Measurements from ENCODE around the gene ARHGAP8. TPM values are rescaled to one million over a fixed set of nuclear protein-coding genes. Genes with fewer than 3 reads are reported as not detected.
"Not testable (repeated sequence)": the region's sequence is repeated elsewhere in the genome, so short reads cannot be mapped to it uniquely, and the experiment has no call there.

Gene ARHGAP8
- polyA plus RNA-seq, 1 donor from 2014 or later, result 3.0 TPM

DNA sequence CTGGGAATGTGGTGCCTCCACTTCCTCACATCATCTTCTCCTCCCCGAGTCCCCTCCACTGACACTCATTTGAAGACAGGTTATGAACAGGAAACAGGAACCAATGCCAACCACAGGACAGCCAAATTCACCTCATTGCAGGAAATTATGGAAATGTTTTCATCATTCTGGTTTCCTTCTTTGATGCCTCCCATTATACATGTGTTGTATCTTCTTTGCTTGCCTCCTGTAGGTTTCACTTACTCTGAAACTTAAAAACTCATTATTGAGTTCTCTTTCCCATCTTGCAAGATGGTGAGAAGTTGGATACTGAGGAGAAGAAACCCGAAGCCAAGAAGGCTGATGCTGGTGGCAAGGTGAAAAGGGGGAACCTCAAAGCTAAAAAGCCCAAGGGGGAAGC lies 148.9 kb downstream of the ARHGAP8 start:
- Histone ChIP-seq H3K27ac (ENCODE audit: low read length) (no peak overlapping the region), H2AFZ (ENCODE audit: low read depth, low read length) (no peak overlapping the region), H3K9me3 (ENCODE audit: low read length) (peaks cover 6% of the 10 kb centered on the region), H3F3A (ENCODE audit: insufficient read depth, low read length, poor library complexity, severe bottlenecking) (no peaks in the 10 kb centered on the region), H3K9me2 (ENCODE audit: insufficient read depth, low read length) (no peaks in the 10 kb centered on the region), H3K36me3 (ENCODE audit: insufficient read depth, low read length) (no peaks in the 10 kb centered on the region), H3K79me2 (replicated peaks; ENCODE audit: insufficient read depth, low read length) (no peaks in the 10 kb centered on the region), H3K9ac (ENCODE audit: low read length) (no peak overlapping the region), H3K4me3 (ENCODE audit: low read length) (no peak overlapping the region), H3K4me2 (ENCODE audit: low read length) (no peak overlapping the region), H3K27me3 (ENCODE audit: insufficient read depth, low read depth, low read length) (no peaks in the 10 kb centered on the region), H4K20me1 (ENCODE audit: insufficient read depth) (no peaks in the 10 kb centered on the region)
- TF ChIP-seq TAF1 (IDR thresholded peaks at IDR 0.05; ENCODE audit: low read depth), result no peak
- TF ChIP-seq, protein P1, sequence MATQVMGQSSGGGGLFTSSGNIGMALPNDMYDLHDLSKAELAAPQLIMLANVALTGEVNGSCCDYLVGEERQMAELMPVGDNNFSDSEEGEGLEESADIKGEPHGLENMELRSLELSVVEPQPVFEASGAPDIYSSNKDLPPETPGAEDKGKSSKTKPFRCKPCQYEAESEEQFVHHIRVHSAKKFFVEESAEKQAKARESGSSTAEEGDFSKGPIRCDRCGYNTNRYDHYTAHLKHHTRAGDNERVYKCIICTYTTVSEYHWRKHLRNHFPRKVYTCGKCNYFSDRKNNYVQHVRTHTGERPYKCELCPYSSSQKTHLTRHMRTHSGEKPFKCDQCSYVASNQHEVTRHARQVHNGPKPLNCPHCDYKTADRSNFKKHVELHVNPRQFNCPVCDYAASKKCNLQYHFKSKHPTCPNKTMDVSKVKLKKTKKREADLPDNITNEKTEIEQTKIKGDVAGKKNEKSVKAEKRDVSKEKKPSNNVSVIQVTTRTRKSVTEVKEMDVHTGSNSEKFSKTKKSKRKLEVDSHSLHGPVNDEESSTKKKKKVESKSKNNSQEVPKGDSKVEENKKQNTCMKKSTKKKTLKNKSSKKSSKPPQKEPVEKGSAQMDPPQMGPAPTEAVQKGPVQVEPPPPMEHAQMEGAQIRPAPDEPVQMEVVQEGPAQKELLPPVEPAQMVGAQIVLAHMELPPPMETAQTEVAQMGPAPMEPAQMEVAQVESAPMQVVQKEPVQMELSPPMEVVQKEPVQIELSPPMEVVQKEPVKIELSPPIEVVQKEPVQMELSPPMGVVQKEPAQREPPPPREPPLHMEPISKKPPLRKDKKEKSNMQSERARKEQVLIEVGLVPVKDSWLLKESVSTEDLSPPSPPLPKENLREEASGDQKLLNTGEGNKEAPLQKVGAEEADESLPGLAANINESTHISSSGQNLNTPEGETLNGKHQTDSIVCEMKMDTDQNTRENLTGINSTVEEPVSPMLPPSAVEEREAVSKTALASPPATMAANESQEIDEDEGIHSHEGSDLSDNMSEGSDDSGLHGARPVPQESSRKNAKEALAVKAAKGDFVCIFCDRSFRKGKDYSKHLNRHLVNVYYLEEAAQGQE (IDR thresholded peaks at IDR 0.05; ENCODE audit: borderline replicate concordance), result no peak
- TF ChIP-seq RAD21 (conservative IDR thresholded peaks at IDR 0.05), result no peak
- TF ChIP-seq SMC3 (conservative IDR thresholded peaks at IDR 0.05; ENCODE audit: poor library complexity), result no peak
- TF ChIP-seq EZH2 (IDR thresholded peaks at IDR 0.05; ENCODE audit: borderline replicate concordance, insufficient read depth, low read length, poor library complexity, severe bottlenecking), result no peak
- TF ChIP-seq POLR2AphosphoS5 (IDR thresholded peaks at IDR 0.05), result no peak
- no peak for TF ChIP-seq EP300 (conservative IDR thresholded peaks at IDR 0.05; ENCODE audit: poor library complexity, severe bottlenecking)

DNA sequence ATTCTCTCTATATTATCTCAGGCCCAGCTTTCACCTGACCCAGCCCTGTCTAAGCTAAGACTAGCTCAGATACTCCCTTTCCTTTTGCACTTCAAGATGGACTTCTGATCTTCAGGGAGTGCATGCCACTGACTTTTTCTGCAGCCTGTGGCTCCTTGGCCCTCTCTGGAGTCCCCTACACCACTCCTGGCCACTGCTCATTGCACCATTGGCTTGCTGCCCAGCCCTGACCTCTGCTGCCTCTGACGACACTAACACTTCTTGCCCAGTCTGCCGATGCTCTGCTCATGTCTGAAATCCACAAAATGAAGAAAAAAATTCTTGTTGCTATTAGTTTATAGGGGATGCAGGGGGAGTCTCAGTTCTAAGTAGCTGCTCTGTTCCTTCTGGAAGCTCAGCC lies 150.8 kb downstream of the ARHGAP8 start:
- H3K27me3 ChIP-seq (ENCODE audit: insufficient read depth, low read depth, low read length); H3F3A ChIP-seq (ENCODE audit: insufficient read depth, low read length, poor library complexity, severe bottlenecking); H2AFZ ChIP-seq (ENCODE audit: low read depth, low read length); H4K20me1 ChIP-seq (ENCODE audit: insufficient read depth); H3K9me2 ChIP-seq (ENCODE audit: insufficient read depth, low read length); H3K9ac ChIP-seq (ENCODE audit: low read length); H3K79me2 ChIP-seq (replicated peaks; ENCODE audit: insufficient read depth, low read length); H3K27ac ChIP-seq (ENCODE audit: low read length); H3K4me2 ChIP-seq (ENCODE audit: low read length); H3K4me3 ChIP-seq (ENCODE audit: low read length); H3K36me3 ChIP-seq (ENCODE audit: insufficient read depth, low read length); H3K9me3 ChIP-seq (ENCODE audit: low read length): not testable (repeated sequence)

DNA sequence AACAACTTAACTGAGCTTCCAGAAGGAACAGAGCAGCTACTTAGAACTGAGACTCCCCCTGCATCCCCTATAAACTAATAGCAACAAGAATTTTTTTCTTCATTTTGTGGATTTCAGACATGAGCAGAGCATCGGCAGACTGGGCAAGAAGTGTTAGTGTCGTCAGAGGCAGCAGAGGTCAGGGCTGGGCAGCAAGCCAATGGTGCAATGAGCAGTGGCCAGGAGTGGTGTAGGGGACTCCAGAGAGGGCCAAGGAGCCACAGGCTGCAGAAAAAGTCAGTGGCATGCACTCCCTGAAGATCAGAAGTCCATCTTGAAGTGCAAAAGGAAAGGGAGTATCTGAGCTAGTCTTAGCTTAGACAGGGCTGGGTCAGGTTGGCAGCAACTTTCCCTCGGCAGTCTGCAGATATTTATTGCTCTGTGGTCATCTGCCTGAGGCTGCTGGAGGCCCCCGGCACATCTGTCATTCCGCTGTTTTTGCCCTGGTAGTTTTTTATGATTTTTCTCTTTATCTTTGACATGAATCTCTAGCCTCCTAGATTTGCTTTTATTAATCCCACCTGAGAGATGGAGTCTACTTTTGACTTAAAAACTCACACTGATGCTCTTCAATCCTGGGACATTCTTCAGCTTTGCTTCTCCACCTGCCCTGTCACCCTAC lies 152.2 kb downstream of the ARHGAP8 start:
- not testable (repeated sequence) for H2AFZ ChIP-seq (ENCODE audit: low read depth, low read length); H3K27ac ChIP-seq (ENCODE audit: low read length); H3K4me2 ChIP-seq (ENCODE audit: low read length); H3K9me2 ChIP-seq (ENCODE audit: insufficient read depth, low read length); H3K9me3 ChIP-seq (ENCODE audit: low read length); H3K9ac ChIP-seq (ENCODE audit: low read length); H3K79me2 ChIP-seq (replicated peaks; ENCODE audit: insufficient read depth, low read length); H4K20me1 ChIP-seq (ENCODE audit: insufficient read depth); H3K27me3 ChIP-seq (ENCODE audit: insufficient read depth, low read depth, low read length); H3K36me3 ChIP-seq (ENCODE audit: insufficient read depth, low read length); H3K4me3 ChIP-seq (ENCODE audit: low read length); H3F3A ChIP-seq (ENCODE audit: insufficient read depth, low read length, poor library complexity, severe bottlenecking)

Measured in neural cell (in vitro differentiated cells).